ENCODE measurements around the gene SPEG. TPM values are rescaled to one million over a fixed set of nuclear protein-coding genes. Genes with fewer than 3 reads are reported as not detected.

SPEG gene
- total and polyA plus RNA-seq, 2 of the 13 experiments (the other 11 are each of a cell fraction or from before 2014, with no cell fraction given), result 0.18 to 0.24 TPM

DNA sequence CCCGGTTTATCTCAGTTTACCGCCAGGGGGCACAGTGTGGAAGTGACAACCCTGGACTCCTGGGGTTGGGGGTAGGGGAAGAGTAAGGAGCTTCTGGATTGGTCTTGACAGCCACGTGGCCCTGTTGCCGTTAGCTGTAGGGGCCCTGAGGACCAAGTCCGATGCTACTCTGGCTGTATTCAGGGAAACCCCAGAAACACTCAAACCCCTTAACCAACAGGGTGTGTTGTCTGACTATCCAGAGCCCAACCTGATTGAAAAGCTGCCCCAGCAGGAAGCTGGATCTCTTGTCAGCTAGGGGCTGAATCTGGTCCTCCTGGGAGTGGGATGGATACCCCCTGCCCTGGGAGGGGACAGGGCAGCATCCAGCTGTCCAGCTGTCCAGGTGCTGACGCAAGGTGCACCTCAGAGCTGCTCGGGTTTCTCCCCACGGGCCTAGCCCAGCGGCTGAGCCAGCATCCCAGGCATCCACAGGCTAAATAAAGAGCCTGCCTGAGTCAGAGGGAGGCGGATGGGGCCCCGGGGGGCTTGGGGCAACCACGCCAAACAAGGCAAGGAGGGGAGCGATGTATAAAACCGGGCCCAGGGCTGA, 61.0 kb downstream of the SPEG start (continued):
- TF ChIP-seq TARDBP (CRISPR knock-in tag; IDR thresholded peaks at IDR 0.05) (no peak), MTF1 (CRISPR knock-in tag; IDR thresholded peaks at IDR 0.05) (no peak), JUN (CRISPR knock-in tag; IDR thresholded peaks at IDR 0.05) (no peak), NFE2L2 (IDR thresholded peaks at IDR 0.05; ENCODE audit: low read length) (no peak; the same call in 1 of the 2 replicates), GATAD2A (CRISPR knock-in tag; IDR thresholded peaks at IDR 0.05) (peak; percentile 45; the same call in 1 of the 2 replicates), JUND (CRISPR knock-in tag; IDR thresholded peaks at IDR 0.05) (no peak), SMYD3 (CRISPR knock-in tag; IDR thresholded peaks at IDR 0.05) (no peak), GZF1 (CRISPR knock-in tag; IDR thresholded peaks at IDR 0.05) (no peak), ZNF468 (CRISPR knock-in tag; IDR thresholded peaks at IDR 0.05) (no peak), MXI1 (IDR thresholded peaks at IDR 0.05; ENCODE audit: borderline replicate concordance, low read depth, low read length) (peak; percentile 54; the same call in 1 of the 3 replicates), KDM1A (CRISPR knock-in tag; IDR thresholded peaks at IDR 0.05) (no peak)
- TF ChIP-seq, protein P1, sequence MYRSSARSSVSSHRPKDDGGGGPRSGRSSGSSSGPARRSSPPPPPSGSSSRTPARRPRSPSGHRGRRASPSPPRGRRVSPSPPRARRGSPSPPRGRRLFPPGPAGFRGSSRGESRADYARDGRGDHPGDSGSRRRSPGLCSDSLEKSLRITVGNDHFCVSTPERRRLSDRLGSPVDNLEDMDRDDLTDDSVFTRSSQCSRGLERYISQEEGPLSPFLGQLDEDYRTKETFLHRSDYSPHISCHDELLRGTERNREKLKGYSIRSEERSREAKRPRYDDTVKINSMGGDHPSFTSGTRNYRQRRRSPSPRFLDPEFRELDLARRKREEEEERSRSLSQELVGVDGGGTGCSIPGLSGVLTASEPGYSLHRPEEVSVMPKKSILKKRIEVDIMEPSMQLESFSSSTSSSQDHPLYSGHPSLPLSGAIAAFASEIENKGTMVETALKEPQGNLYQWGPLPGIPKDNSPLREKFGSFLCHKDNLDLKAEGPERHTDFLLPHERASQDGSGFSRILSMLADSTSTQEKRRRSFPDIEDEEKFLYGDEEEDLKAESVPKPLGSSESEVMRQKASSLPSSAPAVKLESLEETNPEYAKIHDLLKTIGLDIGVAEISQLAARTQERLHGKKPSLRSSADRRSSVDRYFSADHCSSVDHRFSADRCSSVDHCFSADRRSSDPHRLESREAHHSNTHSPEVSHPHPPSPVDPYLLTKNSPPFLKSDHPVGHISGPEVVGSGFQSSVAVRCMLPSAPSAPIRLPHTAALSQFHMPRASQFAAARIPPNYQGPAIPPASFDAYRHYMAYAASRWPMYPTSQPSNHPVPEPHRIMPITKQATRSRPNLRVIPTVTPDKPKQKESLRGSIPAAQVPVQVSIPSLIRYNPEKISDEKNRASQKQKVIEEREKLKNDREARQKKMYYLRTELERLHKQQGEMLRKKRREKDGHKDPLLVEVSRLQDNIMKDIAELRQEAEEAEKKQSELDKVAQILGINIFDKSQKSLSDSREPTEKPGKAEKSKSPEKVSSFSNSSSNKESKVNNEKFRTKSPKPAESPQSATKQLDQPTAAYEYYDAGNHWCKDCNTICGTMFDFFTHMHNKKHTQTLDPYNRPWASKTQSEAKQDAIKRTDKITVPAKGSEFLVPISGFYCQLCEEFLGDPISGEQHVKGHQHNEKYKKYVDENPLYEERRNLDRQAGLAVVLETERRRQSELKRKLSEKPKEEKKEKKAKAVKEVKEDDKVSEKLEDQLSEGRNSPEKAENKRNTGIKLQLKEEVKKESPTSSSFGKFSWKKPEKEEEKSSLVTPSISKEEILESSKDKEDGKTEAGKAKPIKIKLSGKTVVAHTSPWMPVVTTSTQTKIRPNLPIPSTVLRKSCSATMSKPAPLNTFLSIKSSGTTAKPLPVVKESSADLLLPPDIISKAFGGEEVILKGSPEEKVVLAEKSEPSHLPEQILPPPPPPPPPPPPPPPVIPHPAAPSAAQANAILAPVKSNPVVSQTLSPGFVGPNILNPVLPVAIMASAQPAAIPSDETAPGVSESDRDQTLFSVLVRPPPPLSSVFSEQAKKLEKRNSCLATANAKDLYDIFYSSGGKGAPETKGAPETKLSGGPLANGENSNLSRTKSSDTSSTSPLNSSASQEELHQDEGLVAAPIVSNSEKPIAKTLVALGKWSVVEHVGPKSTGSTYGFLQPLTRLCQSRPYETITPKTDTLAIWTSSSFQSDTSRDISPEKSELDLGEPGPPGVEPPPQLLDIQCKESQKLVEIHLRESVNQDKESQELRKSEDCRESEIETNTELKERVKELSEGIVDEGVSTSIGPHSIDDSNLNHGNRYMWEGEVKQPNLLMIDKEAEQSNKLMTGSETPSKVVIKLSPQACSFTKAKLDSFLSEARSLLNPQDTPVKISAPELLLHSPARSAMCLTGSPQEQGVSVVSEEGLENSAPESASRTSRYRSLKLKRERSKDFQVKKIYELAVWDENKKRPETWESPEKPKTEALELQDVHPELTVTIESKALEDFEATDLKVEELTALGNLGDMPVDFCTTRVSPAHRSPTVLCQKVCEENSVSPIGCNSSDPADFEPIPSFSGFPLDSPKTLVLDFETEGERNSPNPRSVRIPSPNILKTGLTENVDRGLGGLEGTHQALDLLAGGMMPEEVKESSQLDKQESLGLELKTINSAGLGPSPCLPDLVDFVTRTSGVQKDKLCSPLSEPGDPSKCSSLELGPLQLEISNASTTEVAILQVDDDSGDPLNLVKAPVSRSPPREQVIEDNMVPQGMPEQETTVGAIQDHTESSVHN (CRISPR knock-in tag; IDR thresholded peaks at IDR 0.05), result peak; percentile 78; the same call in 1 of the 2 replicates
- TF ChIP-seq, protein P2, sequence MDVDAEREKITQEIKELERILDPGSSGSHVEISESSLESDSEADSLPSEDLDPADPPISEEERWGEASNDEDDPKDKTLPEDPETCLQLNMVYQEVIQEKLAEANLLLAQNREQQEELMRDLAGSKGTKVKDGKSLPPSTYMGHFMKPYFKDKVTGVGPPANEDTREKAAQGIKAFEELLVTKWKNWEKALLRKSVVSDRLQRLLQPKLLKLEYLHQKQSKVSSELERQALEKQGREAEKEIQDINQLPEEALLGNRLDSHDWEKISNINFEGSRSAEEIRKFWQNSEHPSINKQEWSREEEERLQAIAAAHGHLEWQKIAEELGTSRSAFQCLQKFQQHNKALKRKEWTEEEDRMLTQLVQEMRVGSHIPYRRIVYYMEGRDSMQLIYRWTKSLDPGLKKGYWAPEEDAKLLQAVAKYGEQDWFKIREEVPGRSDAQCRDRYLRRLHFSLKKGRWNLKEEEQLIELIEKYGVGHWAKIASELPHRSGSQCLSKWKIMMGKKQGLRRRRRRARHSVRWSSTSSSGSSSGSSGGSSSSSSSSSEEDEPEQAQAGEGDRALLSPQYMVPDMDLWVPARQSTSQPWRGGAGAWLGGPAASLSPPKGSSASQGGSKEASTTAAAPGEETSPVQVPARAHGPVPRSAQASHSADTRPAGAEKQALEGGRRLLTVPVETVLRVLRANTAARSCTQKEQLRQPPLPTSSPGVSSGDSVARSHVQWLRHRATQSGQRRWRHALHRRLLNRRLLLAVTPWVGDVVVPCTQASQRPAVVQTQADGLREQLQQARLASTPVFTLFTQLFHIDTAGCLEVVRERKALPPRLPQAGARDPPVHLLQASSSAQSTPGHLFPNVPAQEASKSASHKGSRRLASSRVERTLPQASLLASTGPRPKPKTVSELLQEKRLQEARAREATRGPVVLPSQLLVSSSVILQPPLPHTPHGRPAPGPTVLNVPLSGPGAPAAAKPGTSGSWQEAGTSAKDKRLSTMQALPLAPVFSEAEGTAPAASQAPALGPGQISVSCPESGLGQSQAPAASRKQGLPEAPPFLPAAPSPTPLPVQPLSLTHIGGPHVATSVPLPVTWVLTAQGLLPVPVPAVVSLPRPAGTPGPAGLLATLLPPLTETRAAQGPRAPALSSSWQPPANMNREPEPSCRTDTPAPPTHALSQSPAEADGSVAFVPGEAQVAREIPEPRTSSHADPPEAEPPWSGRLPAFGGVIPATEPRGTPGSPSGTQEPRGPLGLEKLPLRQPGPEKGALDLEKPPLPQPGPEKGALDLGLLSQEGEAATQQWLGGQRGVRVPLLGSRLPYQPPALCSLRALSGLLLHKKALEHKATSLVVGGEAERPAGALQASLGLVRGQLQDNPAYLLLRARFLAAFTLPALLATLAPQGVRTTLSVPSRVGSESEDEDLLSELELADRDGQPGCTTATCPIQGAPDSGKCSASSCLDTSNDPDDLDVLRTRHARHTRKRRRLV (CRISPR knock-in tag; IDR thresholded peaks at IDR 0.05), result no peak
- TF ChIP-seq, protein P3, sequence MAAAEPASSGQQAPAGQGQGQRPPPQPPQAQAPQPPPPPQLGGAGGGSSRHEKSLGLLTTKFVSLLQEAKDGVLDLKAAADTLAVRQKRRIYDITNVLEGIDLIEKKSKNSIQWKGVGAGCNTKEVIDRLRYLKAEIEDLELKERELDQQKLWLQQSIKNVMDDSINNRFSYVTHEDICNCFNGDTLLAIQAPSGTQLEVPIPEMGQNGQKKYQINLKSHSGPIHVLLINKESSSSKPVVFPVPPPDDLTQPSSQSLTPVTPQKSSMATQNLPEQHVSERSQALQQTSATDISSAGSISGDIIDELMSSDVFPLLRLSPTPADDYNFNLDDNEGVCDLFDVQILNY (CRISPR knock-in tag; conservative IDR thresholded peaks at IDR 0.05), result no peak
- TF ChIP-seq, protein P4, sequence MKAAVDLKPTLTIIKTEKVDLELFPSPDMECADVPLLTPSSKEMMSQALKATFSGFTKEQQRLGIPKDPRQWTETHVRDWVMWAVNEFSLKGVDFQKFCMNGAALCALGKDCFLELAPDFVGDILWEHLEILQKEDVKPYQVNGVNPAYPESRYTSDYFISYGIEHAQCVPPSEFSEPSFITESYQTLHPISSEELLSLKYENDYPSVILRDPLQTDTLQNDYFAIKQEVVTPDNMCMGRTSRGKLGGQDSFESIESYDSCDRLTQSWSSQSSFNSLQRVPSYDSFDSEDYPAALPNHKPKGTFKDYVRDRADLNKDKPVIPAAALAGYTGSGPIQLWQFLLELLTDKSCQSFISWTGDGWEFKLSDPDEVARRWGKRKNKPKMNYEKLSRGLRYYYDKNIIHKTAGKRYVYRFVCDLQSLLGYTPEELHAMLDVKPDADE (CRISPR knock-in tag; IDR thresholded peaks at IDR 0.05), result no peak
